G401 (cell line): ENCODE results near the gene TRPC1. TPM values are rescaled to one million over a fixed set of nuclear protein-coding genes. Genes with fewer than 3 reads are reported as not detected.
"Not testable (repeated sequence)": the region's sequence is repeated elsewhere in the genome, so short reads cannot be mapped to it uniquely, and the experiment has no call there.

Experiments used
- DNase-seq: peaks from one replicate; pipeline ENCODE4 v3.0.0-alpha.2; 2015; ENCODE audit warnings: low spot score
- in situ Hi-C: cut with HindIII; loops from 2 replicates; pipeline ENCODE4 v1.10.0; 2016; ENCODE audit warnings: low sequenced_read_pairs, mixed read lengths
- total RNA-seq: library from RNA; depleted of rRNA; stranded (reverse); fragments of >200 nt; shearing (Covaris generic); gene quantifications from 2 replicates; pipeline ENCODE4 v1.2.3, GENCODE V29; 2014

The TRPC1 gene
- total RNA-seq, 1 experiment from 2014 or later = 27.6 TPM

DNA sequence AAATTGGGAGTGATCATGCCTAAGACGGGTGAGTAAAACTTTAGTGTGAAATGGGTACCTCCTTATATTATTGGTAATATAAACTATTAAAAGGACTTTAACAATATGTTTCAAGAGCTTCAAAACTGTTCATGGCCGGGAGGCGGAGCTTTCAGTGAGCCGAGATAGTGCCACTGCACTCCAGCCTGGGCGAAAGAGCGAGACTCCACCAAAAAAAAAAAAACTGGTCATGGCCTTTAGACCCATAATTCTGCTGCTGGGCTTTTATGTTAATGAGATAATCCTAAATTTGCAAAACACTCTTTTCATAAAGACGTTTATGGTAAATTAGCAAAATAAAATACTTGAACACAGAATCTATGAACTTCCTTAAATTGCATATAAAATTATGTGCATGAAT lies 22.8 kb downstream of the TRPC1 start:
- in situ Hi-C loops = no loop called here

GRCh38 chr3:142750531-142750930 lies 26.7 kb downstream of the TRPC1 start:
- DNase-seq, in situ Hi-C loops: not testable (repeated sequence)

More for the DNA sequence above, 22.8 kb downstream of the TRPC1 start:
- DNase-seq = no peak

DNA sequence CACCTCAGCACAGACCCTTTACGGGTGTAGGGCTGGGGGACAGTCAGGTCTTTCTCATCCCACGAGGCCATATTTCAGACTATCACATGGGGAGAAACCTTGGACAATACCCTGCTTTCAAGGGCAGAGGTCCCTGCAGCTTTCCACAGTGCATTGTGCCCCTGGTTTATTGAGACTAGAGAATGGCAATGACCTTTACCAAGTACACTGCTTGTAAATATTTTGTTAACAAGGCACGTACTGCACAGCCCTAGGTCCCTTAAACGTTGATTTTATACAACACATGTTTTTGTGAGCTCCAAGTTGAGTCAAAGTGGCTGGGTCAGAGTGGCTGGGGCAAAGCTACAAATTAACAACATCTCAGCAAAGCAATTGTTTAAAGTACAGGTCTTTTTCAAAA lies 28.8 kb downstream of the TRPC1 start:
- in situ Hi-C loops, DNase-seq: not testable (repeated sequence)

DNA sequence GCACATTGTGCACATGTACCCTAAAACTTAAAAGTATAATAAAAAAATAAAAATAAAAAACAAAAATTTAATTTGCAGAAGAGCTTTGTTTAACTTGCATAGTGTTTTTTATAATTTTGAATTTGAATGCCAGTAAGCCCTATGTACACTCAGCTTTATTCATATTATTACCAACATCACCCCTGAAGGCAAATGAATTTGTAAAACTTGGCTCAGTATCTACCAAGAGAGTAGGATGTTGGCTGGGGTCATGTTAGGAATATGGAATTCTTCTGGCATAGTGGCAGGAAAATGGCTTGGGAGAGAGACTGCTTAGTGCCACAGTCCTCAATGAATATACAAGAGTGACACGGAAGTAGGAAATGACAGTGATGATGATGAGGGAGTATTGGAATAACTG lies 30.7 kb downstream of the TRPC1 start:
- in situ Hi-C loops = no loop called here
- DNase-seq = no peak

GRCh38 chr3:142768338-142768737 lies 44.5 kb downstream of the TRPC1 start:
- in situ Hi-C loops = no loop called here
- DNase-seq = no peak

GRCh38 chr3:142777927-142778326 lies 54.1 kb downstream of the TRPC1 start:
- in situ Hi-C loops = no loop called here
- no peak for DNase-seq

- no peak for DNase-seq
- in situ Hi-C loops = no loop called here
Measured at GRCh38 chr3:142778541-142778940, 54.7 kb downstream of the TRPC1 start.

GRCh38 chr3:142779591-142779990 lies 55.8 kb downstream of the TRPC1 start:
- in situ Hi-C loops = no loop called here
- DNase-seq = no peak

GRCh38 chr3:142782616-142783015 lies 58.8 kb downstream of the TRPC1 start:
- DNase-seq = no peak
- in situ Hi-C loops = no loop called here

DNA sequence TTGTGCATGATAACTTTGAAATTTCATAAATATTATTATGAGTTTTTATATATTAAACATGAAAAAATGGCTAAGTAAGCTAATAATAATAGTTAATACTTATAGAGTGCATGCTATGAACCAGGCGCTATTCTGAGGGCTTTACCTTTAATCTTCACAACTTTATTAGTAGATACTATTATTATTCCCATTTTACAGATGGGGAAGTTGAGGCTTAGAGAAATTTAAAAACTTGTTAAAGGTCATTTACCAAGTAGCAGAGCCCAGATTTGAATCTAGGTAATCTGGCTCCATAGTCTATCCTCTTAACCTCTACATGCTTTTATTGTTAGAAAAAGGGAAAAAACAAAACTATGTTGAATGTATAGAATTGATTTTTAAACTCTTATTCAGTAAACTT lies 60.4 kb downstream of the TRPC1 start:
- no peak for DNase-seq
- in situ Hi-C loops = no loop called here

- in situ Hi-C loops = no loop called here
- no peak for DNase-seq
Measured at GRCh38 chr3:142785996-142786395, 62.2 kb downstream of the TRPC1 start.

DNA sequence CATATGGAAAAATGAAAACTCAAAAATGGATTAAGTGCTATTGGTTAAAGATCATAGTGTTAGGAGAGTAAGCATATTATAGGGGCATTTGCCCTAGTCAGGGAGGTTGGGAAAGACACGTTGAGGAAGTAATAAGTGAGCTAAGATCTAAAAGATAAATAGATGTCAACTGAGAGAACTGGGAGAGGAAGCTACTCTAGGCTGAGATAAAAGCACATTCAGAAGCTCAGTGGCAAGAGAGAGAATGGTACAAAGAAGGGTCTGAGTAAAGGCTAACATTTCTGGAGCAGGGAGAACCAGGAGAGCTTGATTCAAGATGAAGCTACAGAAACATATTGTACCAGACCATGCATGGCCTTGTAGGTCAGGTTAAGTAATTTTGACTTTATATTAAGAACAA lies 63.9 kb downstream of the TRPC1 start:
- in situ Hi-C loops = no loop called here
- no peak for DNase-seq

DNA sequence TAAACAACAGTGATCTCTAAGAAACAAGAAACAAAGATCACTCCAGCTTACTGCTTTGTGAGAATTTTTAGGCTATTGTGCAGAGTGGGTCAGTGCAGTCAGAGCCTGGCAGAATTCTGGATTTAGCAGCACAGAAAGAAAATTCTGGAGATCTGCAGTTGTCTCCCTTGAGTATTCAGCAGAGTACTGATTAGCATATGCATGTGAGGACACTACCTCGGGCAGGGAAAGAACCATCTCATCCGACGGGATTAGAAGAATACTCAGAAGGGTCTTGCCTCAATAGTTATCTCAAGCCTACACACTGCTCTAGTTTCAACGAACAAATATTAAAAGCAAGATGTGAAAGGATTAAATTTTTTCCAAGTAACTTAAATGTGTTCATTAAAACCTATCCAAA lies 70.7 kb downstream of the TRPC1 start:
- DNase-seq = no peak
- in situ Hi-C loops = no loop called here

DNA sequence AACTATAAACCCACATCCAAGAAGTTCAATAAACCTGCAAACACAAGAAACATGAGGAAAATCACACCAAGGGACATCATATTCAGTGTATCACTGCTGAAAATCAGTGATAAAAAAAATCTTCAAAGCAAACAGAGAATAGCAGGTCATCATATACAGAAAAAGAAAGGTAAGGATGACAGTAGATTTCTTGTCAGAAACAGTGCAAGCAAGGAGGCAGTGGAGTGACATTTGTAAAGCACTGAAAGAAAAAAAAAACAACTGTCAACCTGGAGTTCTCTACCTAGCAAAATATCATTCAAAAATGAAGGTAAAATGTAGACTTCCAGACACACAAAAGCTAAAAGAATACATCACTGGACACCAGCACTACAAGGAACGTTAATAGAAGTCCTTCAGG lies 71.5 kb downstream of the TRPC1 start:
- in situ Hi-C loops = no loop called here
- DNase-seq = no peak

DNA sequence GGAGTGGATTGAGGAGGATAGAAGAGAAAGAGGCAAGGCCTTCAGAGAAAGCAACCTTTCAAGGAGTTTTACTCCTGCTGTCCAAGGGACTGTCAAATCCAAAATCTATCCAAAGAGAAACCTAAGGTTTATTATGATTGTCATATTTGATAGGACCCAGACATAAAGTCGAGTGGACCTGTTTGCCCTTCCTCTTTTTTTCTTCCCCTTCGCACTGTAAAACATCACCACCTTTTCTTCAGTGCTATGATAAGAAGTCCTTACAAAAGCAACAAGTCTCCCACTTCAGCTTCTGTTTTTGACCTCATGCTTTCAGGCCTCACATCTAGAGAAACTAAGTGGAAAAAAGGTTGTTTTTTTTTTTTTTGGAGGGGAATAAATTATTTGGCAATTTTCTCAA lies 73.0 kb downstream of the TRPC1 start:
- DNase-seq = no peak
- in situ Hi-C loops = no loop called here

- in situ Hi-C loops = no loop called here
Measured at GRCh38 chr3:142801746-142802145, 77.9 kb downstream of the TRPC1 start.

DNA sequence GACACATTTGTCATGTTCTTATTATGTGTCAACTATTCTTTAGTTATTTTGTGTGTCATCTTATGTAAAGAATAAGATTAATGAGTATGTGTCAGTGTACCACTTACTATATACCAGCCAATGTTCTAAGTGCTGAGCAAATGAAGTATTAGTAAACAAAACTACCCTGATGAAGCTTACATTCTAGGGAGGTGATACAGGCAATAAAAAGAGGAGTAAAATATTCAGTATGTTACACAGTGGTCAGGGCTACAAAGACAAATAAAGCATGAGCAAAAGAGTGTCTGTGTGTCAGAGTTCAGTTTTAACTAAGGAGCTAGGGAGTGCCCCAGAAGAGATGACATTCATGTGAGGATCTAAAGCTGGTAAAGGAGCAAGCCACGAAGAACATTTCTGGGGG lies 79.1 kb downstream of the TRPC1 start:
- in situ Hi-C loops = no loop called here
- DNase-seq = no peak

More at GRCh38 chr3:142801746-142802145, 77.9 kb downstream of the TRPC1 start:
- no peak for DNase-seq

DNA sequence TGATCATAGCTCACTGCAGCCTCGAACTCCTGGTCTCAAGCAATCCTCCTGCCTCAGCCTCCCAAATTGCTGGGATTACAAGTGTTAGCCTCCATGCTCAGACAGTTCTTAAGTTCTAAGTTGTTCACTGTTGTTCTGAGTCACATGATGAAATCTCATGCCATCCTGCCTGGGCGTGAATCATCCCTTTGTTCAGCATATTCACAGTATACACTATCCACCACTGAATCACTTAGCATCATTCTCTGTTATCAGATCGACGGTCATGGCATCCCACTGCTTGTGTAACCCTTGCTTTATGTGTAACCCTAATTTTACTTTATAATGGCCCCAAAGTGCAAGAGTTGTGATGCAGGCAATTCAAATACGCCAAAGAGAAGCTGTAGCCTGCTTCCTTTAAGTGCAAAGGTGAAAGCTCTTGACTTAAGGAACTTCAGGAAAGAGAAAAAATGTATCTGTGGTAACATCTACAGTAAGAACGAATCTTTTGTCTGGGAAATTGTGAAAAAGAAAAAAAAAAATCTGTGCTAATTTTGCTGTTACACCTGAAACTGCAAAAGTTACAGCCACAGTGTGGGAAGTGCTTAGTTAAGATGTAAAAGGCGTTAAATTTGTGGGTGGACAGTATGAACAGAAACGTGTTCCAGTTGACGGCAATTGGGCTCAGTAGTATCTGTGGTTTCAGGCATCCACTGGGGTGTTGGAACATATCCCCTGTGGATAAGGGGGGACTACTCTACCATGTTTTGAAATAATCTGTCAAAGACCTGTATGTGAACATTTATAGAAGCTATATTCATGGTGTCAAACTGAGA lies 84.5 kb downstream of the TRPC1 start:
- no peak for DNase-seq
- in situ Hi-C loops = no loop called here

GRCh38 chr3:142809259-142809658 lies 85.4 kb downstream of the TRPC1 start:
- in situ Hi-C loops = no loop called here
- DNase-seq = no peak

DNA sequence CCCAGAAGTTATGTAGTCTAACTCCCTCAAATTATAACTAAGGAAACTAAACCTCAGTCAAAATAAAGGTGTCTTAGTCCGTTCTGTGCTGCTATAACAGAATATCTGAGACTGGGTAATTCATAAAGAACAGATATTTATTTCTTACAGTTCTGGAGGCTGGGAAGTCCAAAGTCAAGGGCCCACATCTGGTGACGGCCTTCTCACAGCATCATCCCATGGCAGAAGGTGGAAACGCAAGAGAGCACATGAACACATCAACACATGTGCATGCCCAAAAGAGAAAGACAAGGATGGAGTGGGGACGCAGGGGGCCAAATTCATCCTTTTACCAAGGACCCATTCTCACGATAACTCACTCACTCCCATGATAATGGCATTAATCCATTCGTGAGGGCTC lies 92.0 kb downstream of the TRPC1 start:
- in situ Hi-C loops = no loop called here

GRCh38 chr3:142817356-142817755 lies 93.5 kb downstream of the TRPC1 start:
- in situ Hi-C loops = no loop called here
- no peak for DNase-seq

More for the DNA sequence above, 92.0 kb downstream of the TRPC1 start:
- DNase-seq = no peak
